ENCODE results near the gene ULK4. TPM values are rescaled to one million over a fixed set of nuclear protein-coding genes. Genes with fewer than 3 reads are reported as not detected.

Gene ULK4
- total RNA-seq, 4 donors from 2014 or later, result 8.4 to 43.8 (median 20.8) TPM

GRCh38 chr3:41583014-41583413 is 378.9 kb downstream of the ULK4 start:
- Histone ChIP-seq H3K27ac (no peak overlapping the region), H3K4me3 (no peak overlapping the region), H3K4me1 (peaks cover 0 to 5% (median 0%) of the 10 kb centered on the region in 4 donors), H3K36me3 (no peaks in the 10 kb centered on the region), H3K27me3 (no peaks in the 10 kb centered on the region), H3K9me3 (no peaks in the 10 kb centered on the region)
- TF ChIP-seq CTCF (IDR thresholded peaks at IDR 0.05), result no peak
- DNase-seq, result no peak

GRCh38 chr3:41581700-41582099 is 380.2 kb downstream of the ULK4 start:
- H3K27me3 ChIP-seq, result no peaks in the 10 kb centered on the region
- H3K27ac ChIP-seq, result no peak overlapping the region
- H3K4me3 ChIP-seq, result no peak overlapping the region
- peak in 2 of 3 donors; percentile 46 to 48 for DNase-seq
- TF ChIP-seq POLR2A (IDR thresholded peaks at IDR 0.05) (no peak), CTCF (IDR thresholded peaks at IDR 0.05) (no peak)
- H3K36me3 ChIP-seq, result no peaks in the 10 kb centered on the region
- H3K9me3 ChIP-seq, result no peaks in the 10 kb centered on the region
- H3K4me1 ChIP-seq, result peaks cover 0 to 5% (median 0%) of the 10 kb centered on the region in 4 donors

GRCh38 chr3:41580274-41580959 is 381.5 kb downstream of the ULK4 start:
- Histone ChIP-seq H3K4me3 (no peak overlapping the region), H3K36me3 (no peaks in the 10 kb centered on the region), H3K27ac (no peak overlapping the region), H3K9me3 (no peaks in the 10 kb centered on the region), H3K27me3 (no peaks in the 10 kb centered on the region), H3K4me1 (peaks cover 0 to 5% (median 0%) of the 10 kb centered on the region in 4 donors)
- DNase-seq, result no peak
- TF ChIP-seq CTCF (IDR thresholded peaks at IDR 0.05), result no peak

- H3K36me3 ChIP-seq, result no peaks in the 10 kb centered on the region
- H3K9me3 ChIP-seq, result no peaks in the 10 kb centered on the region
- no peaks in the 10 kb centered on the region for H3K27me3 ChIP-seq
- H3K27ac ChIP-seq, result no peak overlapping the region
- no peak overlapping the region for H3K4me3 ChIP-seq
- peaks cover 0 to 5% (median 0%) of the 10 kb centered on the region in 4 donors for H3K4me1 ChIP-seq
- TF ChIP-seq POLR2A (IDR thresholded peaks at IDR 0.05), result no peak
- no peak for TF ChIP-seq CTCF (IDR thresholded peaks at IDR 0.05)
- DNase-seq, result no peak
Observed at GRCh38 chr3:41579861-41580260, 382.0 kb downstream of the ULK4 start.

DNA sequence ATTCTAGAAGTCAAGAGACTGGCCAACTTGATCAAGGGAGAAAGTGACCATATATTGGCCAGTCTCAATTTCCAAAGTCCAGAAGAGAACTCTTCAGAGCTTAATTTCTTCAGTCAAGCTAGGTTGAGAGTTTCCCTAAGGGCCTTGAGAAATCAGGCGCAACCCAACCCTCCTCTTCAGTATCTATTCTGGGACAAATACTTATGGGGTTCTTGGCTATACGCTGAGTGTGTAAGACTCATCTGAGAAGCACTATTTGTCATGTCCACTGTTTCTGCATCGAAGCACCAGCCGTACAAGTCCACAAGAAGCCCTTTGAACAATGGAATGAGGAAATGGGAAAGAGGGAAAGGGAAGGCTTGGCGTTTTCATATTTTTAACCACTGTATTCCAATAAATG is 383.1 kb downstream of the ULK4 start:
- no peak overlapping the region for H3K27ac ChIP-seq
- DNase-seq, result no peak
- H3K36me3 ChIP-seq, result no peaks in the 10 kb centered on the region
- H3K4me3 ChIP-seq, result no peak overlapping the region
- peaks cover 0 to 5% (median 0%) of the 10 kb centered on the region in 4 donors for H3K4me1 ChIP-seq
- H3K27me3 ChIP-seq, result no peaks in the 10 kb centered on the region
- no peaks in the 10 kb centered on the region for H3K9me3 ChIP-seq
- TF ChIP-seq CTCF (IDR thresholded peaks at IDR 0.05) (no peak), POLR2A (IDR thresholded peaks at IDR 0.05) (no peak)
